ENCODE measurements around the gene PLEKHG5. TPM values are rescaled to one million over a fixed set of nuclear protein-coding genes. Genes with fewer than 3 reads are reported as not detected.

PLEKHG5 gene
- 1 to 10 TPM; 3.6 to 4.1 TPM for total RNA-seq

GRCh38 chr1:6491480-6491962, at the start of gene PLEKHG5:
PLEKHG5 (minus strand) TSS chr1:6491667; CDS start chr1:6477571, 14,096 bp downstream.

GRCh38 chr1:6466023-6466422, 25.4 kb downstream of the PLEKHG5 start, which contains the start of gene TNFRSF25:
TNFRSF25 (minus strand) TSS chr1:6466173; CDS start chr1:6466107, 66 bp downstream.

GRCh38 chr1:6424619-6425593, 66.6 kb downstream of the PLEKHG5 start, which contains the start of gene ESPN:
ESPN (plus strand) TSS chr1:6424776; CDS start chr1:6424956, 180 bp downstream.

GRCh38 chr1:6419804-6420453, 71.5 kb downstream of the PLEKHG5 start, which contains the start of gene HES2:
HES2 (minus strand) TSS chr1:6419919; CDS start chr1:6419820, 99 bp downstream.

Small RNAs within 50 kb of the gene (microRNA-seq; reads per million reads assigned to microRNA genes)
- gene MIR4252 (ENCODE audit: borderline microRNAs expressed, borderline replicate concordance), result not detected

Other genes starting within 250 kb of the PLEKHG5 start
- not detected for gene HES3, start 247.5 kb downstream of the PLEKHG5 start, total RNA-seq
- gene GPR153, start 230.6 kb downstream of the PLEKHG5 start, total RNA-seq, result 1 to 10 TPM; 1.2 TPM
- 10 to 100 TPM; 51.0 to 52.9 TPM for gene ACOT7, start 97.9 kb downstream of the PLEKHG5 start, total RNA-seq
- gene HES2, start 71.7 kb downstream of the PLEKHG5 start, total RNA-seq, result under 1 TPM; 0.12 to 0.35 TPM
- gene ESPN, start 66.9 kb downstream of the PLEKHG5 start, total RNA-seq, result 1 to 10 TPM; 1.2 to 1.4 TPM
- gene TNFRSF25, start 25.5 kb downstream of the PLEKHG5 start, total RNA-seq, result 100 to 1,000 TPM; 121 to 122 TPM
- gene NOL9, start 62.8 kb upstream of the PLEKHG5 start, total RNA-seq, result 10 to 100 TPM; 49.0 to 51.9 TPM
- gene TAS1R1, start 63.6 kb upstream of the PLEKHG5 start, total RNA-seq, result not detected
- 10 to 100 TPM; 34.3 to 39.2 TPM for gene ZBTB48, start 88.3 kb upstream of the PLEKHG5 start, total RNA-seq
- gene KLHL21, start 111.2 kb upstream of the PLEKHG5 start, total RNA-seq, result 10 to 100 TPM; 24.5 to 25.4 TPM
- gene PHF13, start 122.1 kb upstream of the PLEKHG5 start, total RNA-seq, result 10 to 100 TPM; 14.5 to 15.0 TPM
- gene THAP3, start 133.2 kb upstream of the PLEKHG5 start, total RNA-seq, result 10 to 100 TPM; 17.1 to 19.2 TPM
- gene DNAJC11, start 210.1 kb upstream of the PLEKHG5 start, total RNA-seq, result 10 to 100 TPM; 38.2 to 40.1 TPM